Measurements from ENCODE around the gene FARS2.
"Not testable (repeated sequence)": the region's sequence is repeated elsewhere in the genome, so short reads cannot be mapped to it uniquely, and the experiment has no call there.

Gene FARS2

GRCh38 chr6:5541751-5542432, 280.6 kb downstream of the FARS2 start:
- DNase-seq: no peak

- DNase-seq: no peak
Observed at GRCh38 chr6:5547556-5547955, 286.2 kb downstream of the FARS2 start.

DNA sequence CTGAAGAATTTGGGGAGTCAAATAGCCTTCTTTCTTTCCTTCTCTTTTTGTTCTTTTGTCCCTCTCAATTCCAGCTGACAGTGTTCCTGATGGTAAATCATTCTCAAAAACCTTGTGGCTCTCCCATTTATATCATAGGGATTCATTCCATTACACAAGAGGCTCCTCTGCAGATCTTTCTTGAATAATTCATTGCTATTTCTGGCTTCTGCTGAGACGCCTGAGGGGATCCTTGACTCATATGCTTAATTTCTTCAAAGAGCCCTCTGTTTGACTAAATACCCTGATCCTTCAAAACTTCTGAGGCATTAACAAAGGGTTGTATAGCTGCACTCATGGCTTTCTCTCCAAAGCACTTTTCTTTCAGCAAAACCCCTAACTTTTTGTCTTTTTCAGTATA, 289.3 kb downstream of the FARS2 start:
- DNase-seq: no peak

DNA sequence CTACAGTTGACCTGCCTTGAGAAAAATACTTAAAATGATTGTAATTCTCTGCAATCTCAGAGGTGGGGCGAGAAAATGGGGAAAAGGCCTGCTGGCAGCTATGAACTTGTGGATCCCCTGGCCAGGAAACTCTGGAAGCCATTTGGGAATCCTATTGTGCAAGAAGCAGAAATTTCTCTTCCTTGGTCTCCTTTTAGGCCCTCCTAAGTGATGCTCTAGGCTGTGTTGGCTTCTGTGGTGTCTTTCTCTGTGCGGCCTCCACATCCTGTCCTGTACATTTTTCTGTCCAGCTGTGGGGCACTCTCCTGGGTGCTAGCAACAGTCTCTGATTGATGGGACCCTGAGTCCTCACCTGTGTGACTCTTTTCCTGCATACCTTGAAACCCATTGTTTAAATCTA, 290.9 kb downstream of the FARS2 start:
- no peak for DNase-seq

- DNase-seq: no peak
Observed at GRCh38 chr6:5553767-5554166, 292.5 kb downstream of the FARS2 start.

GRCh38 chr6:5554226-5554625, 292.9 kb downstream of the FARS2 start:
- no peak for DNase-seq

- DNase-seq: no peak
Observed at GRCh38 chr6:5556011-5556410, 294.7 kb downstream of the FARS2 start.

GRCh38 chr6:5557506-5557905, 296.2 kb downstream of the FARS2 start:
- no peak for DNase-seq

- DNase-seq: no peak
Observed at GRCh38 chr6:5559651-5560050, 298.3 kb downstream of the FARS2 start.

GRCh38 chr6:5562277-5562676, 301.0 kb downstream of the FARS2 start:
- DNase-seq: no peak

DNA sequence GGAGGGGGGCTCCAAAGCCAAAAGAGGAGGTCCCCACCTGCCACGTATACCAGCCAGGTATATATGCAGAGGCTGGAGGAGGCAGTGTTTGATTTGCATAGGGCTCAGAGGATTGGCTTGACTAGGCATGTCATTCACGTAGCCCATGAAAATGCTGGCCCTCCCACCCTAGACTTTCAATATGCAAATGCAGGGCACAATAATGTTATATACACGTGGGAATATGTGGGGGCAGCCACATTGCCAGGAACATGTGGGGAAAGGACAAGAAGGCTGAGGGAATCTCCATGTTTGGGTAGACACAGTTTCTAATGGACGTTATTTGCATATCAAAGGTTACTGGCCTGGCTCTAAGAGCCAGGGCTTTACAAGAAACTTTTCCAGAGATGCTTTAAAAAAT, 301.8 kb downstream of the FARS2 start:
- DNase-seq: no peak

DNA sequence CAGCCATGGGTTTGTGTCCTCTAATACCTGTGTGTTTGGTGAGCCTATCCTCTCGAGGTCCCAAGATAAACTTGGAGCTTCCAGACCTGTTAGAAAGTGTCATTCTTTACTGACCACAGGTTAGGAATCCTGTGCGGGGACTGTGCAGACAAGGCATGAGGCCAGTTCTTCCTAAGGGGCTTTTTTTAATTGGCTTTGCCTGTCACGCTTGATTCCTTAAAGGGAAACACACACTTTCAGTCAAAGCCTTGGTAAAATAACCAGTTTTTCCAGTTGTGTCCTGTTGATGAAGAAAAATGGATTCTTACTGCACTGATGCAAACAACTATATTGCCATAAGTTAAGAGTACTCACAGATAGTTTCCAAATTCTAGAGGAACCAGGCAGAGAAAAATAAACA, 303.4 kb downstream of the FARS2 start:
- DNase-seq: not testable (repeated sequence)

DNA sequence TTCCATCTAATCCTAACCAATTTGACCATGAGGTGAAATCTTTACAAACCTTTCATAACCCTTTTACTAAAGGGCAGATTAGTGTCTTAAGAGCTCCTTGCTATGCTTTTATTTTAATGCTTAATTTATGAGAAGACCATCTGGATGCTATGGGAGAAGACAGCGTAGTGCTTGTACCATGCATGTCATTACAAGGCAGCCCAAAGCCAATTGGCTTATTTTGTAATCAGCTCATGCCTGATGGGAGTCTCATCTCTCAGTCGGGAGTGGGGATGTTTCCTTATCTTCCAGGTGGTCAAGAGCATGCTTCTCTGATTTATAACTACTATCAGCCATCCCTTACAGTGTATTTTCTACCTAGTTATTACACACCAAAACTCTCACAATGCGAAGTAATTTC, 304.7 kb downstream of the FARS2 start:
- no peak for DNase-seq

GRCh38 chr6:5566718-5567117, 305.4 kb downstream of the FARS2 start:
- no peak for DNase-seq

GRCh38 chr6:5567352-5567751, 306.0 kb downstream of the FARS2 start:
- no peak for DNase-seq

- DNase-seq: no peak
Observed at GRCh38 chr6:5567890-5568289, 306.6 kb downstream of the FARS2 start.

GRCh38 chr6:5569491-5569890, 308.2 kb downstream of the FARS2 start:
- DNase-seq: no peak

DNA sequence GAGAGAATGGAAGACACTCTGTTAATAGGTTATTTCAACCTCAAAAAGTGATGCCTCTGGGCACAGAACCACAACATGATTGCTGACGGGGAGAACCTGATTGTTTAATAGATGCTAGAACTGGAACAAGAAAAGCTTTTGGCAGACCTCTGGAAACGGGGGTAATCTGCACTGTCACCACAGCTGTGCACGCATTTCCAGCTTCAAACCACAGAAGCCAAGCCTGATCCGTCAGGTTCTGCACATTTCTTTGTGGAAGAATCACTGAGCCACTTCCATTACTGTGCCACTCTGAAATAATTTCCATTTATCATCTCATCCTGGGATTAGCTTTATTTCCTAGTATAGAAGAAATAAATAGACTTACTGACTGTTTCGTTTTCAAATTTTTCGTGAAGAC, 309.3 kb downstream of the FARS2 start:
- no peak for DNase-seq

GRCh38 chr6:5580736-5581581, 319.6 kb downstream of the FARS2 start:
- DNase-seq: no peak

DNA sequence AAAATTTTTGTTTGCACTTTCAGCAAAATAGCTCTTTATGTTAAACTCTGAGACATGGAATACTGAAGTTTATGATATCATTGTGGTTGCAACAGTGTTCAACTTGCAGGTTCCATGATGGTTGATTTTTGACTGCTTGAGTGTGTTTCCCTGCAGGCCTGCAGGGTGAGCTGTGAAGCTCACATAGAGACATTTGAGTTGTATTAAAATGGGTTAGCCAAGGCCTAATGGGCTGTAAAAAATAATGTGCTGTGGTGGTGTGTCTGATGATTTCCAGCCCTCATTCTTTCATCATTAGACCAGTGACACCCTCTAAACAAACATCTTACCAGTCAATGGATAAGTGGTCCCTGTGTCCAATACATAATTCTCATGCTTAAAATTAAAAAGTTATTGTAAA, 321.4 kb downstream of the FARS2 start:
- no peak for DNase-seq

DNA sequence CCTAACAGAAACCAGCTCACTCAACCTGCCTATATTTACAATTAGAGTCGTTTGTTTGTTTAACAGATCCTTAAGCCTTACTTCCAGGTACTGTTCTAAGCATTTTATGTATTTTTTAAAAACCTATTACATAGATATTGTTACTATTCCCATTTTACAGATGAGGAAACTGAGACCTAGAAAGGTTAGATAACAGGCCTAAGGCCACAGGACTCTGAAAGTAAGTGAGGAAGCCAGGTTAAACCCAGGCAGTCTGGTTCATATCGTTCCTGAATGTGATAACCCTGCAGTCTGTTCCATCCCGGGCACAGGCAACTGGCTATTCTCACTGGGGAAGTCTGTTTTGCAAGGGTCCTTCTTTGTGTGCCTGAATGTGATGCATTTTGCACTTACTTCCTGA, 322.2 kb downstream of the FARS2 start:
- no peak for DNase-seq

- no peak for DNase-seq
Observed at GRCh38 chr6:5584078-5584482, 322.8 kb downstream of the FARS2 start.

GRCh38 chr6:5587648-5588047, 326.3 kb downstream of the FARS2 start:
- DNase-seq: no peak

DNA sequence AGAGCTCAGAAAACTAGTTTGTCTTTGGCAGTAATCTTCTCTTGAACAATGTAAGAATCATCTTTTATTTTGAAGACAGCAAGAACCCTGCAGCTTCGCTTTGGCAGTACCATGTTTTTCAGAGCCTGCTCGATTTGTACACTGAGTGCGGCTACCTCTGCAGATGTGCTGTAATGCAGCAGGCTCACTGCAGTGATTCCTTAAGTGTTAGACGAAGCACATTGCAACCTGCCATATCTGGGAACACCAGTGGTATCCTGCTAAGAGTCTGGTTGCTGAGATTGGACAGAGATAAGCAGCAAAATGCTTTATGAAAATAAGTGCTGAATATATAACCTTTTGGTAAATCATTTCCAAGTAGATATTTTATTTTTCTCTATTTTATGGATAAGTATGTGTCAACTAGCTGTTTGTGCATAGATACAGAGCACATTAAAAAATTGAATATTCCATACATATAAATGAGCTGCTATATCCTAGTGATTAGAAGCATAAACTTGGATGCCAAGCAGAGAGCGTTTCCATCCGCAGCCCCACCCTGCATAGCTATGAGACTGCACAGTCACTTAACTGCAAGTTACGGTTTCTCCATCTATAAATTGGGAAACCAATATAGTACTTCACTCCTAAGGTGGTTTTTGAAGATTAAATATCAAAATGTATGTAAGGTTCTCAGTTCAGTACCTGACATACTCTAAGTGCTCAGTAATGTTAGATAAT, 328.3 kb downstream of the FARS2 start:
- no peak for DNase-seq
